Loucy (cell line): Measurements from ENCODE around the gene EXOC7.

ENCODE experiments used
- H2AFZ ChIP-seq: fragments of 200-600 bp; sonication (generic); 2 replicates; pipeline ENCODE4 v1.6.0; 2016; ENCODE audit warnings: antibody characterized with exemption, mild to moderate bottlenecking, low read length, moderate library complexity
- H3F3A ChIP-seq: fragments of 200-600 bp; 2 replicates; pipeline ENCODE4 v1.6.0; 2016; ENCODE audit warnings: antibody characterized with exemption, low read depth, mild to moderate bottlenecking
- H3K27me3 ChIP-seq: fragments of 200-600 bp; sonication (generic); 2 replicates; pipeline ENCODE4 v1.6.1; 2014; ENCODE audit warnings: low read length, mild to moderate bottlenecking; ENCODE audit not compliant: insufficient read depth, poor library complexity, severe bottlenecking
- H3K36me3 ChIP-seq: fragments of 200-600 bp; sonication (generic); 2 replicates; pipeline ENCODE4 v1.6.1; 2016; ENCODE audit warnings: low read length; ENCODE audit not compliant: insufficient read depth
- H3K4me1 ChIP-seq: fragments of 200-600 bp; sonication (generic); 2 replicates; pipeline ENCODE4 v1.5.1; 2014; ENCODE audit warnings: low read length, mild to moderate bottlenecking; ENCODE audit not compliant: insufficient read depth, poor library complexity, severe bottlenecking
- H3K4me2 ChIP-seq: fragments of 200-600 bp; sonication (generic); 2 replicates; pipeline ENCODE4 v1.6.0; 2014; ENCODE audit warnings: antibody characterized with exemption, low read length, low read depth, mild to moderate bottlenecking; ENCODE audit not compliant: poor library complexity, severe bottlenecking
- H3K4me3 ChIP-seq: fragments of 200-600 bp; sonication (generic); 2 replicates; pipeline ENCODE4 v1.5.1; 2014; ENCODE audit warnings: low read length, mild to moderate bottlenecking, mixed read lengths; ENCODE audit not compliant: poor library complexity, severe bottlenecking
- H3K79me2 ChIP-seq: fragments of 200-600 bp; sonication (generic); 2 replicates; pipeline ENCODE4 v1.6.1; 2014; ENCODE audit warnings: low read length; ENCODE audit not compliant: insufficient read depth
- H3K9ac ChIP-seq: fragments of 200-600 bp; sonication (generic); 2 replicates; pipeline ENCODE4 v1.6.0; 2014; ENCODE audit warnings: mild to moderate bottlenecking, low read depth, low read length, moderate library complexity; ENCODE audit not compliant: poor library complexity, severe bottlenecking
- H3K9me2 ChIP-seq: fragments of 200-600 bp; sonication (generic); replicated peaks from 2 replicates; pipeline ENCODE4 v1.6.1; 2016; ENCODE audit warnings: low read depth, low read length, mixed read lengths
- H3K9me3 ChIP-seq: fragments of 200-600 bp; sonication (generic); 2 replicates; pipeline ENCODE4 v1.6.1; 2014; ENCODE audit warnings: mild to moderate bottlenecking, antibody characterized with exemption, low read length, low read depth; ENCODE audit not compliant: insufficient read depth
- H4K20me1 ChIP-seq: fragments of 200-600 bp; sonication (generic); 2 replicates; pipeline ENCODE4 v1.6.0; 2014; ENCODE audit warnings: antibody characterized with exemption, low read length, mild to moderate bottlenecking; ENCODE audit not compliant: insufficient read depth, poor library complexity, severe bottlenecking
- EZH2phosphoT487 ChIP-seq: fragments of 200-600 bp; IDR thresholded peaks from 2 replicates; pipeline ENCODE4 v1.6.1; 2018; ENCODE audit warnings: antibody characterized with exemption, mild to moderate bottlenecking, moderate library complexity, borderline replicate concordance
- TF ChIP-seq, protein P1 (sequence below): fragments of 200-600 bp; sonication (generic); conservative IDR thresholded peaks from 2 replicates; pipeline ENCODE4 v1.5.1; 2014; ENCODE audit warnings: mild to moderate bottlenecking, antibody characterized with exemption, low read length

The EXOC7 gene

GRCh38 chr17:76092526-76093413 lies 10.8 kb downstream of the EXOC7 start:
- peaks cover 59% of the 10 kb centered on the region; the same call in 1 of the 2 replicates for H3K36me3 ChIP-seq
- H3K4me2 ChIP-seq = no peak overlapping the region
- no peaks in the 10 kb centered on the region for H4K20me1 ChIP-seq

GRCh38 chr17:76091526-76092286 lies 11.9 kb downstream of the EXOC7 start:
- H3K9ac ChIP-seq = no peak overlapping the region
- TF ChIP-seq EZH2phosphoT487 = no peak
- TF ChIP-seq, protein P1, sequence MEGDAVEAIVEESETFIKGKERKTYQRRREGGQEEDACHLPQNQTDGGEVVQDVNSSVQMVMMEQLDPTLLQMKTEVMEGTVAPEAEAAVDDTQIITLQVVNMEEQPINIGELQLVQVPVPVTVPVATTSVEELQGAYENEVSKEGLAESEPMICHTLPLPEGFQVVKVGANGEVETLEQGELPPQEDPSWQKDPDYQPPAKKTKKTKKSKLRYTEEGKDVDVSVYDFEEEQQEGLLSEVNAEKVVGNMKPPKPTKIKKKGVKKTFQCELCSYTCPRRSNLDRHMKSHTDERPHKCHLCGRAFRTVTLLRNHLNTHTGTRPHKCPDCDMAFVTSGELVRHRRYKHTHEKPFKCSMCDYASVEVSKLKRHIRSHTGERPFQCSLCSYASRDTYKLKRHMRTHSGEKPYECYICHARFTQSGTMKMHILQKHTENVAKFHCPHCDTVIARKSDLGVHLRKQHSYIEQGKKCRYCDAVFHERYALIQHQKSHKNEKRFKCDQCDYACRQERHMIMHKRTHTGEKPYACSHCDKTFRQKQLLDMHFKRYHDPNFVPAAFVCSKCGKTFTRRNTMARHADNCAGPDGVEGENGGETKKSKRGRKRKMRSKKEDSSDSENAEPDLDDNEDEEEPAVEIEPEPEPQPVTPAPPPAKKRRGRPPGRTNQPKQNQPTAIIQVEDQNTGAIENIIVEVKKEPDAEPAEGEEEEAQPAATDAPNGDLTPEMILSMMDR = no peak
- no peaks in the 10 kb centered on the region for H3K9me3 ChIP-seq
- no peaks in the 10 kb centered on the region for H3K9me2 ChIP-seq
- H3K4me2 ChIP-seq = no peak overlapping the region
- no peak overlapping the region for H3K4me3 ChIP-seq
- H3K4me1 ChIP-seq = no peaks in the 10 kb centered on the region
- H2AFZ ChIP-seq = no peak overlapping the region
- peaks cover 59% of the 10 kb centered on the region; the same call in 1 of the 2 replicates for H3K36me3 ChIP-seq
- no peaks in the 10 kb centered on the region for H3K79me2 ChIP-seq
- no peaks in the 10 kb centered on the region for H3K27me3 ChIP-seq
- no peaks in the 10 kb centered on the region for H4K20me1 ChIP-seq
- H3F3A ChIP-seq = no peaks in the 10 kb centered on the region

More at GRCh38 chr17:76092526-76093413, 10.8 kb downstream of the EXOC7 start:
- no peak overlapping the region for H2AFZ ChIP-seq
- H3K27me3 ChIP-seq = no peaks in the 10 kb centered on the region
- no peaks in the 10 kb centered on the region for H3K9me3 ChIP-seq
- H3K9me2 ChIP-seq = no peaks in the 10 kb centered on the region
- no peaks in the 10 kb centered on the region for H3K79me2 ChIP-seq
- H3F3A ChIP-seq = no peaks in the 10 kb centered on the region
- H3K9ac ChIP-seq = no peak overlapping the region
- TF ChIP-seq, protein P1 = no peak
- no peak for TF ChIP-seq EZH2phosphoT487
- no peak overlapping the region for H3K4me3 ChIP-seq
- H3K4me1 ChIP-seq = no peaks in the 10 kb centered on the region

DNA sequence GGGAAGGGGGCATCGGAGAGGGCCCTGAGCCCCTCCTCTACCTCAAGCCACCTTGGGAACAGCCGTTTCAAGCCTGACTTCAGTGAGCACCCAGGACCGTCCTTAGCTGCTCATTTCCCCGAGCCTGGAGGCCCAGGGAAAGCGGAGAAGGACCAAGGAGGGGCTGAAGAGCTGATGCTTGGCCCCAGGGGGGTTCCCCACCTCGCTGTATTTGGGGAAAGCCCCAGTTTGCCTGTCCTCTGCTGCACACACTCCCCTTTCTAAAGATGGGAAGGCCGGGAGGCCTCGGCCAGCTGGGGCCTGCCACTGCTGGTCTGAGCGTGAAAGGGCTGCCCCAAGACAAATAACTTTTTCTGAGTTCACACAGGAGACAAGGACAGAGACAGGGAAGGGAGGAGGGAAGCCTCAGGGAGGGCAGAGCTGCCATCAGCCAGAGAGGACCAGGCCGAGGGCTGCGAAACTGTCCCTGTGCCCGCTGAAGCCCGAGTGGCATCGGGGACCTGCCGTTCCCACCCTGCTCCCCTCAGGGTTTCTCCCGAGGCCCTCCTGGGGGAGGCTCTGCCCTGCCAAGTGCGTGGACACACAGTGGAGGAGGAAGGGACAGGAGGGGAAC lies 13.0 kb downstream of the EXOC7 start:
- no peaks in the 10 kb centered on the region for H3K27me3 ChIP-seq
- no peak overlapping the region for H3K4me3 ChIP-seq
- TF ChIP-seq, protein P1 = no peak
- no peak for TF ChIP-seq EZH2phosphoT487
- no peaks in the 10 kb centered on the region for H3K9me3 ChIP-seq
- no peak overlapping the region for H3K4me2 ChIP-seq
- H3K36me3 ChIP-seq = peaks cover 59% of the 10 kb centered on the region; the same call in 1 of the 2 replicates
- H3K9ac ChIP-seq = no peak overlapping the region
- no peak overlapping the region for H2AFZ ChIP-seq
- H3K79me2 ChIP-seq = no peaks in the 10 kb centered on the region
- H3K4me1 ChIP-seq = no peaks in the 10 kb centered on the region
- no peaks in the 10 kb centered on the region for H3K9me2 ChIP-seq
- no peaks in the 10 kb centered on the region for H3F3A ChIP-seq
- no peaks in the 10 kb centered on the region for H4K20me1 ChIP-seq
